Measurements from ENCODE around the gene MRPL46.

GRCh38 chr15:88456733-88457132 is 10.5 kb downstream of the MRPL46 start:
- TF ChIP-seq CTCF (IDR thresholded peaks at IDR 0.05) (no peak), POLR2A (IDR thresholded peaks at IDR 0.05) (no peak)

Data from testis (tissue), 2 donors.